ENCODE results near the gene AUNIP. TPM values are rescaled to one million over a fixed set of nuclear protein-coding genes. Genes with fewer than 3 reads are reported as not detected.
A peak's percentile ranks its signal among the peaks of the same experiment; 100 is the strongest.

Gene AUNIP
- total RNA-seq, 1 donor from 2014 or later, result 2.0 TPM

GRCh38 chr1:25825605-25826004, 33.7 kb downstream of the AUNIP start:
- no peak for DNase-seq

- DNase-seq, result peak; percentile 49
Observed at GRCh38 chr1:25821630-25822091, 37.6 kb downstream of the AUNIP start.

GRCh38 chr1:25821112-25821476, 38.2 kb downstream of the AUNIP start:
- DNase-seq, result no peak

GRCh38 chr1:25820247-25821111, 38.8 kb downstream of the AUNIP start:
- peak; percentile 64 for DNase-seq

- DNase-seq, result peak; percentile 68
Observed at GRCh38 chr1:25819491-25820246, 39.6 kb downstream of the AUNIP start, which contains the start of gene MTFR1L. MTFR1L (plus strand) TSS chr1:25819954; CDS start chr1:25823105, 3,151 bp downstream.

GRCh38 chr1:25818569-25818968, 40.7 kb downstream of the AUNIP start:
- DNase-seq, result no peak

- DNase-seq, result peak; percentile 26
Observed at GRCh38 chr1:25817840-25818501, 41.3 kb downstream of the AUNIP start.

- no peak for DNase-seq
Observed at GRCh38 chr1:25816112-25816718, 43.0 kb downstream of the AUNIP start.

GRCh38 chr1:25815208-25816111, 43.8 kb downstream of the AUNIP start:
- no peak for DNase-seq

- no peak for DNase-seq
Observed at GRCh38 chr1:25814549-25815087, 44.6 kb downstream of the AUNIP start.

GRCh38 chr1:25813734-25814471, 45.4 kb downstream of the AUNIP start:
- no peak for DNase-seq

- DNase-seq, result no peak
Observed at GRCh38 chr1:25813071-25813733, 46.1 kb downstream of the AUNIP start.

- DNase-seq, result no peak
Observed at GRCh38 chr1:25811384-25812082, 47.7 kb downstream of the AUNIP start.

- DNase-seq, result peak; percentile 73
Observed at GRCh38 chr1:25810341-25811299, 48.6 kb downstream of the AUNIP start.

- DNase-seq, result no peak
Observed at GRCh38 chr1:25809929-25810328, 49.3 kb downstream of the AUNIP start.

- DNase-seq, result no peak
Observed at GRCh38 chr1:25809283-25809926, 49.9 kb downstream of the AUNIP start.

- DNase-seq, result no peak
Observed at GRCh38 chr1:25808481-25809244, 50.6 kb downstream of the AUNIP start.
